OCI-LY1 (cell line): Measurements from ENCODE around the gene UIMC1.

ENCODE experiments used
- H2AFZ ChIP-seq: fragments of 200-600 bp; sonication (generic), shearing (Covaris generic); 2 replicates; pipeline ENCODE4 v1.6.0; 2014; ENCODE audit warnings: antibody characterized with exemption, mild to moderate bottlenecking, low read length
- H3F3A ChIP-seq: fragments of 200-600 bp; sonication (generic), shearing (Covaris generic); 2 replicates; pipeline ENCODE4 v1.6.0; 2014; ENCODE audit warnings: mild to moderate bottlenecking, antibody characterized with exemption, low read length, moderate library complexity; ENCODE audit not compliant: insufficient read depth
- H3K27ac ChIP-seq: fragments of 200-600 bp; sonication (generic); 2 replicates; pipeline ENCODE4 v1.5.1; 2014; ENCODE audit warnings: low read length, mixed run types, mild to moderate bottlenecking, low read depth; ENCODE audit not compliant: poor library complexity, severe bottlenecking
- H3K27me3 ChIP-seq: fragments of 200-600 bp; sonication (generic); 2 replicates; pipeline ENCODE4 v1.6.0; 2014; ENCODE audit warnings: antibody characterized with exemption, mild to moderate bottlenecking, low read length, moderate library complexity; ENCODE audit not compliant: insufficient read depth
- H3K36me3 ChIP-seq: fragments of 200-600 bp; sonication (generic); 2 replicates; pipeline ENCODE4 v1.6.1; 2014; ENCODE audit warnings: mild to moderate bottlenecking, antibody characterized with exemption, low read length, moderate library complexity, mixed read lengths; ENCODE audit not compliant: insufficient read depth
- H3K4me1 ChIP-seq: fragments of 200-600 bp; sonication (generic); 2 replicates; pipeline ENCODE4 v1.5.1; 2014; ENCODE audit warnings: mild to moderate bottlenecking, low read length, moderate library complexity; ENCODE audit not compliant: insufficient read depth, severe bottlenecking
- H3K4me2 ChIP-seq: fragments of 200-600 bp; sonication (generic), shearing (Covaris generic); 2 replicates; pipeline ENCODE4 v1.6.1; 2014; ENCODE audit warnings: low read length
- H3K4me3 ChIP-seq: fragments of 200-600 bp; sonication (generic); 2 replicates; pipeline ENCODE4 v1.5.1; 2014; ENCODE audit warnings: low read length, low read depth, mild to moderate bottlenecking, mixed read lengths; ENCODE audit not compliant: poor library complexity, severe bottlenecking
- H3K79me2 ChIP-seq: fragments of 200-600 bp; shearing (Covaris generic); 2 replicates; pipeline ENCODE4 v1.6.1; 2016; ENCODE audit warnings: mixed run types, low read length, mixed read lengths; ENCODE audit not compliant: insufficient read depth
- H3K9ac ChIP-seq: fragments of 200-600 bp; sonication (generic), shearing (Covaris generic); 2 replicates; pipeline ENCODE4 v1.6.1; 2014; ENCODE audit warnings: mild to moderate bottlenecking, low read length, mixed read lengths
- H3K9me2 ChIP-seq: fragments of 200-600 bp; sonication (generic), shearing (Covaris generic); 2 replicates; pipeline ENCODE4 v1.6.1; 2014; ENCODE audit warnings: low read depth, mild to moderate bottlenecking, low read length, mixed read lengths
- H3K9me3 ChIP-seq: fragments of 200-600 bp; shearing (Covaris generic); 2 replicates; pipeline ENCODE4 v1.6.1; 2014; ENCODE audit warnings: low read length, mixed read lengths
- H4K20me1 ChIP-seq: fragments of 200-600 bp; sonication (generic), shearing (Covaris generic); 2 replicates; pipeline ENCODE4 v1.6.0; 2016; ENCODE audit warnings: mild to moderate bottlenecking, low read length; ENCODE audit not compliant: insufficient read depth
- CTCF ChIP-seq: fragments of 200-600 bp; sonication (generic), shearing (Covaris generic); IDR thresholded peaks from 2 replicates; pipeline ENCODE4 v1.5.1; 2017; ENCODE audit warnings: mild to moderate bottlenecking, antibody characterized with exemption, low read length, moderate library complexity, mixed read lengths
- EZH2 ChIP-seq: fragments of 200-600 bp; sonication (generic), shearing (Covaris generic); IDR thresholded peaks from 2 replicates; pipeline ENCODE4 v1.8.0; 2017; ENCODE audit warnings: borderline replicate concordance, mixed run types, mild to moderate bottlenecking, antibody characterized with exemption, low read length, moderate library complexity, mixed read lengths

Gene UIMC1

GRCh38 chr5:177036443-177036842 lies 29.9 kb upstream of the UIMC1 start:
- H3K4me1 ChIP-seq, result peaks cover 13% of the 10 kb centered on the region
- H3F3A ChIP-seq, result no peaks in the 10 kb centered on the region
- no peak overlapping the region for H3K9ac ChIP-seq
- peaks cover 76% of the 10 kb centered on the region for H3K36me3 ChIP-seq
- no peak overlapping the region for H3K4me2 ChIP-seq
- no peaks in the 10 kb centered on the region for H4K20me1 ChIP-seq
- no peak for TF ChIP-seq CTCF
- TF ChIP-seq EZH2, result no peak
- peaks cover 33% of the 10 kb centered on the region for H3K79me2 ChIP-seq
- no peaks in the 10 kb centered on the region for H3K9me3 ChIP-seq
- no peaks in the 10 kb centered on the region for H3K27me3 ChIP-seq
- no peak overlapping the region for H3K4me3 ChIP-seq
- no peak overlapping the region for H3K27ac ChIP-seq
- no peaks in the 10 kb centered on the region for H3K9me2 ChIP-seq
- H2AFZ ChIP-seq, result no peak overlapping the region

GRCh38 chr5:177035976-177036375 lies 29.4 kb upstream of the UIMC1 start:
- TF ChIP-seq CTCF, result no peak
- no peak for TF ChIP-seq EZH2
- Histone ChIP-seq H3F3A (no peaks in the 10 kb centered on the region), H3K27me3 (no peaks in the 10 kb centered on the region), H3K79me2 (peaks cover 33% of the 10 kb centered on the region), H4K20me1 (no peaks in the 10 kb centered on the region), H3K4me2 (no peak overlapping the region), H3K4me1 (peaks cover 13% of the 10 kb centered on the region), H3K36me3 (peaks cover 76% of the 10 kb centered on the region), H3K9me2 (no peaks in the 10 kb centered on the region), H3K27ac (no peak overlapping the region), H3K9me3 (no peaks in the 10 kb centered on the region), H2AFZ (no peak overlapping the region), H3K4me3 (no peak overlapping the region), H3K9ac (no peak overlapping the region)

- Histone ChIP-seq H3K4me3 (no peak overlapping the region), H3K9ac (no peak overlapping the region), H3K9me3 (peaks cover 6% of the 10 kb centered on the region), H3K27ac (no peak overlapping the region), H3K79me2 (peaks cover 44% of the 10 kb centered on the region), H3K36me3 (peaks cover 73% of the 10 kb centered on the region), H3K27me3 (no peaks in the 10 kb centered on the region), H2AFZ (no peak overlapping the region), H3F3A (no peaks in the 10 kb centered on the region), H3K9me2 (no peaks in the 10 kb centered on the region), H4K20me1 (no peaks in the 10 kb centered on the region), H3K4me2 (no peak overlapping the region), H3K4me1 (peaks cover 11% of the 10 kb centered on the region)
- TF ChIP-seq CTCF (no peak), EZH2 (no peak)
These were observed 22.9 kb upstream of the UIMC1 start for GRCh38 chr5:177029498-177029897.
